ENCODE measurements around the gene SH2D3C.

Gene SH2D3C

GRCh38 chr9:127809002-127809539, 30.6 kb upstream of the SH2D3C start:
- no peak for DNase-seq (ENCODE audit: low read depth in 3 of 3)

GRCh38 chr9:127808347-127809001, 30.0 kb upstream of the SH2D3C start:
- no peak for DNase-seq (ENCODE audit: low read depth in 3 of 3)

- DNase-seq (ENCODE audit: low read depth in 3 of 3) = no peak
Observed at GRCh38 chr9:127806871-127807270, 28.4 kb upstream of the SH2D3C start.

- DNase-seq (ENCODE audit: low read depth in 3 of 3) = peak in 1 of 3 experiments; percentile 42
Observed at GRCh38 chr9:127805620-127806019, 27.2 kb upstream of the SH2D3C start.

GRCh38 chr9:127803507-127804352, 25.3 kb upstream of the SH2D3C start:
- no peak for DNase-seq (ENCODE audit: low read depth in 3 of 3)

- peak; percentile 63 to 84 (median 65) for DNase-seq (ENCODE audit: low read depth in 3 of 3)
Observed at GRCh38 chr9:127802576-127803443, 24.3 kb upstream of the SH2D3C start, which contains the start of gene FPGS. TSS of gene FPGS (plus strand) at chr9:127802882. CDS start at chr9:127802925, 43 bp downstream.

GRCh38 chr9:127801955-127802575, 23.6 kb upstream of the SH2D3C start:
- no peak for DNase-seq (ENCODE audit: low read depth in 3 of 3)

GRCh38 chr9:127796852-127797370, 18.4 kb upstream of the SH2D3C start:
- no peak for DNase-seq (ENCODE audit: low read depth in 3 of 3)

GRCh38 chr9:127796225-127796813, 17.9 kb upstream of the SH2D3C start:
- DNase-seq (ENCODE audit: low read depth in 3 of 3) = no peak

GRCh38 chr9:127794001-127794791, 15.7 kb upstream of the SH2D3C start:
- no peak for DNase-seq (ENCODE audit: low read depth in 3 of 3)

GRCh38 chr9:127793093-127793708, 14.7 kb upstream of the SH2D3C start:
- no peak for DNase-seq (ENCODE audit: low read depth in 3 of 3)

- no peak for DNase-seq (ENCODE audit: low read depth in 3 of 3)
Observed at GRCh38 chr9:127792417-127793031, 14.1 kb upstream of the SH2D3C start.

GRCh38 chr9:127791085-127791484, 12.6 kb upstream of the SH2D3C start:
- no peak for DNase-seq (ENCODE audit: low read depth in 3 of 3)

- no peak for DNase-seq (ENCODE audit: low read depth in 3 of 3)
Observed at GRCh38 chr9:127790094-127790855, 11.8 kb upstream of the SH2D3C start.

GRCh38 chr9:127789179-127789578, 10.7 kb upstream of the SH2D3C start:
- DNase-seq (ENCODE audit: low read depth in 3 of 3) = no peak

- peak; percentile 63 to 83 (median 64) for DNase-seq (ENCODE audit: low read depth in 3 of 3)
Observed at GRCh38 chr9:127788337-127789011, 10.0 kb upstream of the SH2D3C start.

GRCh38 chr9:127786773-127787104, 8.3 kb upstream of the SH2D3C start:
- DNase-seq (ENCODE audit: low read depth in 3 of 3) = no peak

All from stimulated activated CD4-positive, alpha-beta T cell treated with anti-CD3 and anti-CD28 coated beads, TNF-alpha, amount 100 ng/mL, for 24 hours (primary cell).